ENCODE data around the gene BHLHE23. TPM values are rescaled to one million over a fixed set of nuclear protein-coding genes. Genes with fewer than 3 reads are reported as not detected.

The BHLHE23 gene
- total RNA-seq, 1 donor from 2014 or later, result not detected

DNA sequence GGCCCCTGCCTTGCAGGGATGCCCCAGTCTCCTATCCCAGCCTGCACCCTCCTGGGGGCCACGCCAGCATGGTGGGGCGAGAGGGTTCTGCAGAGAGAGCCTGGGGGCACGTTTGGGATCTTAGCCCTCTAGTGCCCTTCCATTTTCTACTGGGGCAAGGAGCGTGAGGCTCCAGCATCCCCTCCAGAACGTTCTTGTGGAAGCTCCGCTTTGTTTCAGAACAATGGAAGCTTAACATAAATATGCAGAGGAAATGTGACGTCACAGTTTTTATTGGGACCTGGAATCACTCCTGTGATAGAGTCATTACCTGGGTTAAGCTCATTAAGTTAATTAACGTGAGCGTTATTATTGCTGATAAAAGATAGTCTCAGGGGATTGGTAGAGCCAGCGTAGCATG is 19.6 kb downstream of the BHLHE23 start:
- no peaks in the 10 kb centered on the region for H3K36me3 Mint-ChIP-seq (ENCODE audit: low read depth)
- no peaks in the 10 kb centered on the region for H3K9me3 Mint-ChIP-seq
- no peak overlapping the region for H3K27ac Mint-ChIP-seq (ENCODE audit: unreplicated experiment)
- peaks cover 19% of the 10 kb centered on the region for H3K4me1 Mint-ChIP-seq
- TF ChIP-seq, protein P1, sequence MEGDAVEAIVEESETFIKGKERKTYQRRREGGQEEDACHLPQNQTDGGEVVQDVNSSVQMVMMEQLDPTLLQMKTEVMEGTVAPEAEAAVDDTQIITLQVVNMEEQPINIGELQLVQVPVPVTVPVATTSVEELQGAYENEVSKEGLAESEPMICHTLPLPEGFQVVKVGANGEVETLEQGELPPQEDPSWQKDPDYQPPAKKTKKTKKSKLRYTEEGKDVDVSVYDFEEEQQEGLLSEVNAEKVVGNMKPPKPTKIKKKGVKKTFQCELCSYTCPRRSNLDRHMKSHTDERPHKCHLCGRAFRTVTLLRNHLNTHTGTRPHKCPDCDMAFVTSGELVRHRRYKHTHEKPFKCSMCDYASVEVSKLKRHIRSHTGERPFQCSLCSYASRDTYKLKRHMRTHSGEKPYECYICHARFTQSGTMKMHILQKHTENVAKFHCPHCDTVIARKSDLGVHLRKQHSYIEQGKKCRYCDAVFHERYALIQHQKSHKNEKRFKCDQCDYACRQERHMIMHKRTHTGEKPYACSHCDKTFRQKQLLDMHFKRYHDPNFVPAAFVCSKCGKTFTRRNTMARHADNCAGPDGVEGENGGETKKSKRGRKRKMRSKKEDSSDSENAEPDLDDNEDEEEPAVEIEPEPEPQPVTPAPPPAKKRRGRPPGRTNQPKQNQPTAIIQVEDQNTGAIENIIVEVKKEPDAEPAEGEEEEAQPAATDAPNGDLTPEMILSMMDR (conservative IDR thresholded peaks at IDR 0.05), result no peak
- H3K27me3 Mint-ChIP-seq (ENCODE audit: low read depth), result peaks cover 18% of the 10 kb centered on the region
- H3K4me3 Mint-ChIP-seq, result no peak overlapping the region
- DNase-seq (ENCODE audit: low read depth, low spot score), result no peak

DNA sequence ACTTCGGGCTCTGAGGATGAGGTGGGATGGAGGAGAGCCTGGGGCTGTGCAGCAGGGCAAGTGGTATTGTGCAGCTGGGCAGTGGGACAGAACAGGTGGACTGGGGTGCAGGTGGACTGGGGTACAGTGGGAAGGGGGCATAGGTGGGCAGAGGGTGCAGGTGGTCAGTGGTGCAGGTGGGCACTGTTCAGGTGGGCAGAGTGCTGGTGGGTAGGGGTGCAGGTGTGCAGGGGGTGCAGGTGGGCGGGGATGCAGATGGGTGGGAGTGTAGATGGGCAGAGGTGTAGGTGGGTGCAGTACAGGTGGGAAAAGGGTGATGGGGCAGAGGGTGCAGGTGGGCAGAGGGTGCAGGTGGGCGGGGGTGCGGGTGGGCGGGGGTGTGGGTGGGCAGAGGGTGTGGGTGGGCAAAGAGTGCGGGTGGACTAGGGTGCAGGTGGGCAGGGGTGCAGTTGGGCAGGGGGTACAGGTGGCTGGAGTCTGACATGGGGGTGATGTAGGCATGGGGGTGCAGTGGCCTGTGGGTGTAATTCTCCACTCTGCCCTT is 20.4 kb downstream of the BHLHE23 start:
- Mint-ChIP-seq H3K4me3 (no peak overlapping the region), H3K36me3 (ENCODE audit: low read depth) (no peaks in the 10 kb centered on the region), H3K9me3 (no peaks in the 10 kb centered on the region), H3K27me3 (ENCODE audit: low read depth) (peaks cover 17% of the 10 kb centered on the region), H3K4me1 (peaks cover 21% of the 10 kb centered on the region), H3K27ac (ENCODE audit: unreplicated experiment) (no peak overlapping the region)
- no peak for DNase-seq (ENCODE audit: low read depth, low spot score)
- TF ChIP-seq, protein P1 (conservative IDR thresholded peaks at IDR 0.05), result no peak

DNA sequence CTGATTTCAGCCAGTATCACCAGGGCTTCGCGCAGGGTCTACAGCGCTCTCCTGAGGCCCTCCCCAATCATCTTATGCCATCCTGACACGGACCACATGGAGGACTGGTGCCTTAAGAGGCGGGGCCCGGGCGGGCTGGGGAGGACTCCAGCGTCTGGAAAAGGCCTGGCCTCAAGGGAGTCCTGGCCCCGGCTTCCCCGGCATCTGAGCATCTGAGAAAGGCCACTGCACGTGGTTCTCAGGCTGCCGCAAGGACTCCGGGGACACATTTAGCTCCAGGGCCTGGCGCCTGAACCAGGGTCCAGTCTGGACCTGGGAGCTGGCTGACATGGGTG is 21.4 kb downstream of the BHLHE23 start:
- Mint-ChIP-seq H3K36me3 (ENCODE audit: low read depth) (no peaks in the 10 kb centered on the region), H3K27ac (ENCODE audit: unreplicated experiment) (no peak overlapping the region), H3K27me3 (ENCODE audit: low read depth) (peaks cover 15% of the 10 kb centered on the region), H3K4me1 (peaks cover 30% of the 10 kb centered on the region), H3K9me3 (no peaks in the 10 kb centered on the region), H3K4me3 (no peak overlapping the region)
- TF ChIP-seq, protein P1 (conservative IDR thresholded peaks at IDR 0.05), result no peak
- no peak for DNase-seq (ENCODE audit: low read depth, low spot score)

DNA sequence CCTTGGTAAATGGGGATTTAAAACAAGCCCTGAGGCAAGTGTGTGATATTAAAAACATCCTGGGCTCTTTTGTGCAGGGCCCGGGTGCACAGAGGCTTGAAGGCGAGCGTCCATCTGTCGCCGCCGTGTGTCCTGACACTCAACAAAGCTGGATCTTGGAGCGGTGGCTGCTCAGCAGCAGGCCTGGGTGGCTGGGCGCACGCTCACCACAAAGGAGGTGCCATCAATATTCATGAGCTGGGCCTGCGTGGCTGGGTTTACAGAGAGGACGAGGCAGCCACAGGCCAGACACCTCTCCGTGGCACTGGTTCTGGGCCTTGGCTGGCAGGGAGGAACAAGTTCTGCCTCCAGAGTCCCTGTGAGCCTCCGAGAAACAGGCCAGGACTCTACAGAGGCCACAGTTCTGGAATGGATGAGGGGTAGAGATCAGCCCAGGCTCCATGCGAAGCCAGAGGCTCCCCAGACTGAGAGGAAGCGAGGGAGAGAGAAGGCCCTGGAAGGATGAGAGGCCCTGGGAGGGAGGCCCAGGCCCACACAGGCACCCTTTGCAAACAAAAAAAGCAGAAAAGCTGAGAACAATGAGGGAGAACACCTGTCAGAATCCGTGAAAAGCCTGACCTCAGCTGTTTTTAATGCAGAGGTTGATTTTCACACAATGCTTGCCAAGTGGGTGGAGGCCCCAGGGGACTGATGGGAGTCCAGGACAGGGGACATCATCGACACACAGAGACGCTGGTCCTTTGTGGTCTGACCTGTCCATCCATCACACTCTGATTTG is 21.9 kb downstream of the BHLHE23 start:
- DNase-seq (ENCODE audit: low read depth, low spot score), result peak; percentile 40
- Mint-ChIP-seq H3K4me3 (no peak overlapping the region), H3K27me3 (ENCODE audit: low read depth) (peaks cover 17% of the 10 kb centered on the region), H3K36me3 (ENCODE audit: low read depth) (no peaks in the 10 kb centered on the region), H3K4me1 (peaks cover 34% of the 10 kb centered on the region), H3K9me3 (no peaks in the 10 kb centered on the region), H3K27ac (ENCODE audit: unreplicated experiment) (peak overlapping the region; percentile 98)
- TF ChIP-seq, protein P1 (conservative IDR thresholded peaks at IDR 0.05), result no peak

DNA sequence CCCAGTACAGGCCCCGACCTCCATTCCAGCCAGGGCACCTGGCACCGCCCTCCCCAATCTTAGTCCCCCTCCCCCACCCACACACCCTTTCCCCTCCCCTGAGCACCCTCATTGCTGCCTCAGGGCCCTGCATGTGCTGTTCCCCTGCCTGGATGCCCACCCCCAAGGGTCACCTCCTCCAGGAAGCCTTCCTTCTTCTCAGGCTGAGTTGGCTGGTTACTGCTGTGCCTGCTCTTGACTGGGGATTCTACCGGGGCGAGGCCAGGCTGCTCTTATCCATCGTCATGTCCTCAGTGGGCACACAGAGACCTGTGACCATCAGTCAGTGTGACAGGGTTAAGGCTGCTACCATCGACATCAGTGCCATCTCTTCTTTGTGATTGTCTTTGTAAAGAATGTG is 23.6 kb downstream of the BHLHE23 start:
- Mint-ChIP-seq H3K9me3 (no peaks in the 10 kb centered on the region), H3K27me3 (ENCODE audit: low read depth) (peaks cover 26% of the 10 kb centered on the region), H3K4me1 (peaks cover 42% of the 10 kb centered on the region), H3K4me3 (no peak overlapping the region), H3K36me3 (ENCODE audit: low read depth) (no peaks in the 10 kb centered on the region), H3K27ac (ENCODE audit: unreplicated experiment) (no peak overlapping the region)
- DNase-seq (ENCODE audit: low read depth, low spot score), result no peak
- TF ChIP-seq, protein P1 (conservative IDR thresholded peaks at IDR 0.05), result no peak

Measured in neural crest cell (in vitro differentiated cells).